ENCODE measurements around the gene RPP21.

GRCh38 chr6:30311671-30312070, 33.3 kb upstream of the RPP21 start:
- TF ChIP-seq CTCF (IDR thresholded peaks at IDR 0.05; ENCODE audit: low read length) (no peak), EZH2 (IDR thresholded peaks at IDR 0.05; ENCODE audit: borderline replicate concordance, low read length) (no peak)
